NB4 (cell line): ENCODE results near the gene GP1BB.

Experiments
- MYC ChIP-seq: IDR thresholded peaks from 2 replicates; pipeline ENCODE4 v1.6.1; 2011; ENCODE audit warnings: low read depth, low read length
- POLR2A ChIP-seq: IDR thresholded peaks from 2 replicates; pipeline ENCODE4 v1.6.1; 2011; ENCODE audit warnings: mild to moderate bottlenecking; ENCODE audit not compliant: insufficient read length; ENCODE audit errors: extremely low read depth
- TF ChIP-seq, protein P1 (sequence below): IDR thresholded peaks from one replicate; pipeline ENCODE4 v1.5.1; 2012; ENCODE audit warnings: low read depth, low read length

DNA sequence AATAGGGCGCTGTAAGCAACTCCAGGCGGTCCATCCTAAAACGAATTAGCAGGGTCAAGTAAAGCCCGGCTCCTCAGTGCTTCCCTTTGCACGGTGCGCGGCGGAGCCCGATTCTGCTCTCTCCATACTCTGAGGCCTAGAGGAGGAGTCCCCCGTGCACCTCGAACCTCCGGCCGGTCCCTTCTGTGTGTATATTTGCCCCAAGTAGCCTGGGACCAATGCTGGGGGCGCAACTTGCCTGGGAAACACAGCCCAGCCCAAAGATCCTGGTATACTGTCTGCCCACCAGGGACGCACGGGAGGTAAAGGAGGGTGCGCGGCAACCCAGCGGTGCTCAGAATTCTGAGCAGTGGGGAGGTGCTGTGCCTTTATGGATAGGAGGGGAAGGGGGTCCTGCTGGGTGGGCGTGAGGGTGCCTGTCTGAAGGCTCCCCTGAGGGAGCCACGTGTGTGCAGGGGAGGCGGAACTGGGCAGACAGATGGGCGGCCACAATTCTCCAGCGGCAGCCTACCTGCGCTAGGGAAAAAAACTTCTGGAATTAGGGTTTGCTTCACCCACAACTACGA is 32.5 kb downstream of the GP1BB start:
- TF ChIP-seq, protein P1, sequence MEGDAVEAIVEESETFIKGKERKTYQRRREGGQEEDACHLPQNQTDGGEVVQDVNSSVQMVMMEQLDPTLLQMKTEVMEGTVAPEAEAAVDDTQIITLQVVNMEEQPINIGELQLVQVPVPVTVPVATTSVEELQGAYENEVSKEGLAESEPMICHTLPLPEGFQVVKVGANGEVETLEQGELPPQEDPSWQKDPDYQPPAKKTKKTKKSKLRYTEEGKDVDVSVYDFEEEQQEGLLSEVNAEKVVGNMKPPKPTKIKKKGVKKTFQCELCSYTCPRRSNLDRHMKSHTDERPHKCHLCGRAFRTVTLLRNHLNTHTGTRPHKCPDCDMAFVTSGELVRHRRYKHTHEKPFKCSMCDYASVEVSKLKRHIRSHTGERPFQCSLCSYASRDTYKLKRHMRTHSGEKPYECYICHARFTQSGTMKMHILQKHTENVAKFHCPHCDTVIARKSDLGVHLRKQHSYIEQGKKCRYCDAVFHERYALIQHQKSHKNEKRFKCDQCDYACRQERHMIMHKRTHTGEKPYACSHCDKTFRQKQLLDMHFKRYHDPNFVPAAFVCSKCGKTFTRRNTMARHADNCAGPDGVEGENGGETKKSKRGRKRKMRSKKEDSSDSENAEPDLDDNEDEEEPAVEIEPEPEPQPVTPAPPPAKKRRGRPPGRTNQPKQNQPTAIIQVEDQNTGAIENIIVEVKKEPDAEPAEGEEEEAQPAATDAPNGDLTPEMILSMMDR, result no peak
- TF ChIP-seq POLR2A, result no peak
- no peak for TF ChIP-seq MYC
